ENCODE data around the gene RAB28. TPM values are rescaled to one million over a fixed set of nuclear protein-coding genes. Genes with fewer than 3 reads are reported as not detected.

Gene RAB28
- total RNA-seq, 1 experiment from 2014 or later: 12.1 TPM

- Histone ChIP-seq H3K27ac (ENCODE audit: low read depth, low read length) (no peak overlapping the region), H3K27me3 (ENCODE audit: insufficient read depth, low read length) (no peaks in the 10 kb centered on the region), H4K20me1 (ENCODE audit: insufficient read depth) (no peaks in the 10 kb centered on the region), H3K79me2 (ENCODE audit: insufficient read depth, low read length) (no peaks in the 10 kb centered on the region), H2AFZ (ENCODE audit: low read depth, low read length, poor library complexity, severe bottlenecking) (no peak overlapping the region), H3K9ac (ENCODE audit: low read length) (no peak overlapping the region), H3K4me3 (replicated peaks in 1 of 2; ENCODE audit: low read depth in 1 of 2, low read length in 2 of 2) (no peak overlapping the region), H3K9me2 (ENCODE audit: insufficient read depth) (no peaks in the 10 kb centered on the region), H3K4me2 (ENCODE audit: low read length) (no peak overlapping the region), H3K4me1 (ENCODE audit: control insufficient read depth in 1 of 2, insufficient read depth in 2 of 2, low read length in 2 of 2) (no peaks in the 10 kb centered on the region), H3K36me3 (ENCODE audit: control insufficient read depth in 1 of 2, insufficient read depth in 2 of 2, low read length in 2 of 2) (no peaks in the 10 kb centered on the region), H3K9me3 (ENCODE audit: control insufficient read depth in 1 of 2, insufficient read depth in 1 of 2, low read depth in 1 of 2, low read length in 2 of 2) (no peaks in the 10 kb centered on the region)
- DNase-seq (ENCODE audit: low read depth, low spot score) (no peak), ATAC-seq (no peak)
- ChIA-PET CTCF (no interaction called here), RAD21 (ENCODE audit: low non-redundant PET in 1 of 2, low total read pairs in 2 of 2, uncharacterized antibody in 2 of 2, unreplicated experiment in 2 of 2) (no interaction called here), POLR2A (no interaction called here)
- TF ChIP-seq POLR2AphosphoS5 (IDR thresholded peaks at IDR 0.05; ENCODE audit: low read depth, low read length) (no peak), EGR1 (IDR thresholded peaks at IDR 0.05; ENCODE audit: low read depth) (no peak), REST (IDR thresholded peaks at IDR 0.05; ENCODE audit: low read depth) (no peak), SRF (IDR thresholded peaks at IDR 0.05; ENCODE audit: low read depth) (no peak), SIN3A (IDR thresholded peaks at IDR 0.05; ENCODE audit: low read depth) (no peak), POLR2A (IDR thresholded peaks at IDR 0.05; ENCODE audit: borderline replicate concordance, extremely low read depth, insufficient read depth, insufficient read length) (no peak), RAD21 (IDR thresholded peaks at IDR 0.05; ENCODE audit: low read depth) (no peak), ZFX (IDR thresholded peaks at IDR 0.05) (no peak), ELF1 (IDR thresholded peaks at IDR 0.05; ENCODE audit: borderline replicate concordance, low read depth) (no peak), FOSL1 (IDR thresholded peaks at IDR 0.05; ENCODE audit: low read depth) (no peak), ZNF274 (IDR thresholded peaks at IDR 0.05; ENCODE audit: low read depth, low read length) (no peak), EZH2phosphoT487 (IDR thresholded peaks at IDR 0.05; ENCODE audit: borderline replicate concordance) (no peak), CBX3 (IDR thresholded peaks at IDR 0.05; ENCODE audit: low read depth) (no peak)
- BruUV-seq (replicated peaks): no TSS peak
- intact Hi-C loops (cut with micrococcal nuclease): loop anchor here (10.0 kb wide), 1 partner anchor 141 kb away; the partner anchor contains the start of gene NKX3-2
These were observed 80.8 kb downstream of the RAB28 start for GRCh38 chr4:13403326-13403725.

Measured in HCT116 (cell line).